Mesodermal cell (in vitro differentiated cells): Measurements from ENCODE around the gene PALLD.

Source experiments
- H3K27ac ChIP-seq: 2 replicates; pipeline ENCODE4 v1.7.0; 2013; ENCODE audit warnings: mild to moderate bottlenecking, low read depth, low read length, moderate library complexity; ENCODE audit not compliant: severe bottlenecking
- H3K36me3 ChIP-seq: 2 replicates; pipeline ENCODE4 v1.7.1; 2013; ENCODE audit warnings: mild to moderate bottlenecking, low read length, moderate library complexity; ENCODE audit not compliant: control insufficient read depth, insufficient read depth
- H3K4me1 ChIP-seq: one replicate; pipeline ENCODE4 v1.7.1; 2013; ENCODE audit warnings: mild to moderate bottlenecking, low read length; ENCODE audit not compliant: insufficient read depth, control insufficient read depth, poor library complexity, severe bottlenecking
- H3K4me3 ChIP-seq: 2 replicates; pipeline ENCODE4 v1.7.0; 2013; ENCODE audit warnings: low read length, control low read depth, mild to moderate bottlenecking; ENCODE audit not compliant: insufficient read depth, poor library complexity, severe bottlenecking; ENCODE audit errors: extremely low read depth
- H3K9me3 ChIP-seq: 2 replicates; pipeline ENCODE4 v1.7.1; 2013; ENCODE audit warnings: mild to moderate bottlenecking, low read length, moderate library complexity; ENCODE audit not compliant: control insufficient read depth
- WGBS, 2 experiments: methylation state at CpG; one replicate each; pipeline ENCODE4 v1.1.5; 2013; ENCODE audit warnings: missing lambda C conversion rate in 2 of 2; ENCODE audit not compliant: insufficient coverage in 2 of 2; 5-methylcytosine and 5-hydroxymethylcytosine counted together

Gene PALLD

DNA sequence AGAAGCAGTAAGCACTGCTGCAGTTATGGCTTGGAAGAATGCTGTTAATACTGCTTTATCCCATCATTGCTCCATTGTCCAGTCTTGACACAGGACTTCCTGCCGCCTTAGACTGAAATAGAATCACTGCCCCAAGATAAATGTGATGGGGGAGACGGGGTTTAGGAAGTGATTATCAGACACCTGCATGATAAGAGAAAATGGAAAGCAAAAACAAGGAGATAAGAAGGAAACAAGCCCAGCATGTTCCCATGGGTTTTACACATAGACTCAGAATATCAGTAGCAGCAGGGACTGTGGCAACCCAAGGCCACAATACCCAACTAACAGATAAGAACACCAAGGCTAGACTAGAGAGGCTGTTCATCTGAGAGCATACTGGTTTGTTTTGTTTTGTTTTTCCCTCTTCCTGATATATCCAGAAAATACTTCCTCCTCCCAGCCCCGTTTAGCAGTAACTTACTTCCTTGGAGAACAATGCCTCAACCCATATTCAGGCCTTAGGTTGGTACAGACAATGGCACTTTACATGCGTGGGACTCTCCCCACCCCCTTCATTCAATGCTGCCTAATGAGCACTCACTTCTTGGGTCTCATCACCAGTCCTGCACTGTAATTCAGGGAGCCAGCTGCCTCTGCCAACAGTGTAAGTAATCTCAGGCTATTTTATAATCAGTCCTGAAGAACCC is 280.6 kb downstream of the PALLD start:
- Histone ChIP-seq H3K4me1 (no peaks in the 10 kb centered on the region), H3K36me3 (no peaks in the 10 kb centered on the region), H3K27ac (no peak overlapping the region), H3K4me3 (no peak overlapping the region), H3K9me3 (peaks cover 5% of the 10 kb centered on the region)
- 88 to 90% methylated on average over 2 to 3 of the region's 4 CpGs for WGBS, 2 experiments

DNA sequence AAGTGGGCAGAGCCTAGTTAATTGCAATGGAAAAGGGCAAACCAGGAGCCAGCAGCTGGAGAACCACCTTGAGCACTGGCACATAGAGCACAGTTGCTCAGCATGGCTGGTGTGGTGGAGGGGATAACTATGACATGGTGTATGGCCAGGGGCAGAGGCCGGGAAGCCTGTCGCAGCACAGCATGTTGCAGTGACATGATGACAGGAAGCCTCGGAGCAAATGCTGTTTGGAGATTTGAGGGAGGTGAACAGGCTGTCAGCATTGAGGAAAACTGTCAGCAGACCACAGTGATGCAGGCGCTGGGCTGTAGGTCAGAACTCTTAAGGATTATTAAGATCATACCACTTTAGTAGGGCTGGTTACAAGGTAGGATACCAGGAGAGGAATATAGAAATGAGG is 284.5 kb downstream of the PALLD start:
- Histone ChIP-seq H3K4me3 (no peak overlapping the region), H3K36me3 (no peaks in the 10 kb centered on the region), H3K4me1 (peaks cover 5% of the 10 kb centered on the region), H3K9me3 (no peaks in the 10 kb centered on the region), H3K27ac (no peak overlapping the region)
- WGBS, 2 experiments = 43 to 75% methylated on average over 3 to 4 of the region's 4 CpGs

DNA sequence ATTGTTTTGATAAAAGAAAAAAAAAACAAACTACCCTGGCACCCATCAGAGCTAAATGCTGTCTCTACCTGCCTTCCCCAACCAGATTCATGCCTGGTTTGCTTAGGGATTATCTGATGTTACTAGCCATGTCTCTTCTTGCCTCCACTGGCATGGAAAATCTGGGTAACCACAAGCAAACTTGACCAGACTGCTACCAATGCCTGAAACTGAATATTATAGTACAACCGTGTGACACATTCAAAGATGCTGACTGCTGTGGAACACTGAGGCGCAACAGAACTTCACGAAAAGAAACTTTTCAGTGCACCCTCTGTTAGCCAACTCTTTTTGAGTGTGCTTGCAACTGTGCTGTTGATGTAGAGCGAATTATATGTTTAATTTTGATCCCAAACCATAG is 285.1 kb downstream of the PALLD start:
- Histone ChIP-seq H3K4me3 (no peak overlapping the region), H3K4me1 (peaks cover 5% of the 10 kb centered on the region), H3K9me3 (no peaks in the 10 kb centered on the region), H3K36me3 (no peaks in the 10 kb centered on the region), H3K27ac (no peak overlapping the region)
- 100% methylated on average over 3 of the region's 4 CpGs for WGBS, 2 experiments

DNA sequence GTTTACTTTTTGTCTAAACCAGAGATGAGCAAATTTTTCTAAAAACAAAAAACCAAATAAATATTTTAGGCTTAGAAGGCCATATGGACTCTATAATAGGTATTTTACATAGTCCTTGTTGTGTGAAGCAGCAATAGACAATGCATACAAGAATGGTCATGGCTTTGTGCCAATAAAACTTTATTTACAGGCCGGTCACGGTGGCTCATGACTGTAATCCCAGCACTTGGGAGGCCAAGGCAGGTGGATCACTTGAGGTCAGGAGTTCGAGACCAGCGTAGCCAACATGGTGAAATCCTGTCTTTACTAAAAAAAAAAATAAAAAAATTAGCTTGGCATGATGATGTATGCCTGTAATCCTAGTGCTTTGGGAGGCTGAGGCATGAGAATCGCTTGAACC is 285.6 kb downstream of the PALLD start:
- peaks cover 5% of the 10 kb centered on the region for H3K4me1 ChIP-seq
- no peak overlapping the region for H3K27ac ChIP-seq
- no peaks in the 10 kb centered on the region for H3K36me3 ChIP-seq
- H3K4me3 ChIP-seq = no peak overlapping the region
- WGBS, 2 experiments = 94 to 100% methylated on average over 2 to 3 of the region's 5 CpGs
- H3K9me3 ChIP-seq = no peaks in the 10 kb centered on the region

DNA sequence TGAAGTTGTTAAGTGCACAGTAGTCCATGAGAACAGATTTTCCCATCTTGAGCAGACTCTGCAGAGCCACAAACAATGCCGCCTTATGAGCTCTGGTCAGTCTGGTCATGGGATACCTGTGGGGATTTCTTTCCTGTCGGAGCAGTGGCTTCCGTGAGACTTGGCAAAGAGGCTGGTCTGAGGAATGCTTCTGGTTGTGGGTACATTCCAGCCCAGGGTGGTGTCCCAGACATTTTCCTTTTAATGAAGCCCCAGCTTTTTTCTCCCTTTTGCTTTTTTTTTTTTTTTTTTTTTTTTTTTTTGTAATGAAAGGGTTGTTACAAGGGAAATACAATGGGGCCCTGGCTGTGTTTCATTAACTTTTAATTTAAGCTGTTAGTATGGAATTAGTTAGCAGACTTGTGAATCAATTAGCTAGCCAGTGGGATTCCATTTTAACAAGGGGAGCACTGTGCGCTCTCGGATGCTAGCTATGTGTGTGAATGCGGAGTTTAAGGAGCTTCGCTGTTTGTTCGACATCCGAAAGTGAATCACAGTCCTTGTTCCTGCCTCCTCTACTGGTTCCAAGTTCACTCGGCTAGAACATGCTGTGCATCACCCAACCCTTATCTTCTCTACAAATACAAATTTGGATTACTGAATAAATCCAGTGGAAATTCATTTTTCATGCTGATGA is 288.1 kb downstream of the PALLD start:
- WGBS, 2 experiments = 89 to 90% methylated on average over 10 of the region's 10 CpGs
- Histone ChIP-seq H3K36me3 (no peaks in the 10 kb centered on the region), H3K4me3 (no peak overlapping the region), H3K9me3 (no peaks in the 10 kb centered on the region), H3K4me1 (peaks cover 5% of the 10 kb centered on the region), H3K27ac (no peak overlapping the region)

DNA sequence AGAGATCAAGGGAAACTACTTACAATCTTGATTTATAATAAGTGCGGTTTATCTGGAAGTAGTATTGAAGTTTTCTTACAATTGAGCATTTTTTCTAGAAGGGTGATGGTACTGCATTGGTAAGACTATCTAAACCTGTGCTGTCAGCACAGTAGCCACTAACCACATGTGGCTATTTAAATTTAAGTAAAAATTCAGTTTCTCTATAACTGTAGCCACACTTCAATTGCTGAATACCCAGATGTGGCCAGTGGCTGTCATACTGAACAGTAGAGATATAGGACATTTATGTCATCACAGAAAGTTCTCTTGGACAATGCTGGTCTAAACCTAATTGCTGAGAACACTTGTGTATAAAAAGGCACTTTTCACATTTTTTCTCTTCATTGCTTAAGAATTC is 290.5 kb downstream of the PALLD start:
- H3K27ac ChIP-seq = no peak overlapping the region
- no peaks in the 10 kb centered on the region for H3K9me3 ChIP-seq
- WGBS, 2 experiments = no CpG with 5 or more reads among the region's 1 CpG
- H3K4me1 ChIP-seq = peaks cover 5% of the 10 kb centered on the region
- no peak overlapping the region for H3K4me3 ChIP-seq
- no peaks in the 10 kb centered on the region for H3K36me3 ChIP-seq

DNA sequence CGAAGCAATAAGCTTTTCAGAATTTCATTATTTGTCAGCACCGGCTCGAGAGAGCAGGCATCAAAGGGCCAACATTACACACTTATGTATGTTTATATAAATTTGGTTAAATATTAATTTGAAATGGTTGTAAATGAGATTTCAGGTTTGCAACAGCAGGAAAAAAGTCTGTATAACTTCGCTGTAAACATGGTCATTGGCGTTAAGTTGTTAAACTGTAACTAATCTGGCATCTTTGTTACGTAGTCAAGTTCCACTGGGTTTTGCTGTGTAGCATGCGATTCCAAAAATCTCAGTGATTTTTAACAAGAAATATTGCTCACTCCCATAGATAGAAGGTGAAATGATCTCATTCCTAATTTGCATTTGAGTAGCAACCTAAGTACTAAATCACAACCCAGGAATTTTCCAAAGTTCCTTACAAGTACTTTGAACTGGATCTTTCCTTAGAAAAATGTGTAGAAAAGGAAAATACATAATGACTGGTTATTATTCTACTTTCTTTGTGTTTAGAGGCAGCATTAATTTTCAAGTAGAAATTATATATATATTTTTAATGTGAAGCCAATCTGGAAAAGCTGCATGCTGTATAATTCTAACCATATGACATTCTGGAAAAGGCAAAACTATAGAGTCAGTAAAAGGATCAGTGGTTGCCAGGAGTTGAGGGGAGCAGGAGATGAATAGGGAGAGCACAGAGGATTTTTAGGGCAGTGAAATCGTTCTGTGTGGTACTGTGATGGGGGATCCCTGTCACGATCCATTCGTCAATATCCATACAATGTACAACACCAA is 291.1 kb downstream of the PALLD start:
- no peaks in the 10 kb centered on the region for H3K36me3 ChIP-seq
- H3K4me3 ChIP-seq = no peak overlapping the region
- 91 to 100% methylated on average over 3 to 4 of the region's 10 CpGs for WGBS, 2 experiments
- H3K9me3 ChIP-seq = no peaks in the 10 kb centered on the region
- H3K27ac ChIP-seq = no peak overlapping the region
- peaks cover 5% of the 10 kb centered on the region for H3K4me1 ChIP-seq

DNA sequence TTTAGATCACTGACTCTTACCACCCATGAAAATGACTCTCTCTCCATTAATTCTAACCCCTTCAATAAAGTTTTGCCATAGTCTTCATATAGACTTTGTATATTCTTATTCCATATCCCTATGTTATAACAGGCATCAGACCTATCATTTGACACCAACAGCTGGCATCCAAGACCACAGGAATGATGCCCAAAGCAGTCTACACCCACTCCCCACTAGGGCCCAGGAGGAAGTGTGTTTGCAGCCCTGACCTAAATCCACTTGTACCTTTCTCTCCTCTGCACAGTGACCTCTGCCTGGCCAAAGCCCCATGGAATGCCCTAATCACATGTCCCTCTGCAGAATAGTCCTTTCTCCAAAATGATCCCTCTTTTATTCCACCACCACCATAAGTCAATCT is 294.0 kb downstream of the PALLD start:
- H3K36me3 ChIP-seq = no peaks in the 10 kb centered on the region
- no peaks in the 10 kb centered on the region for H3K9me3 ChIP-seq
- H3K27ac ChIP-seq = no peak overlapping the region
- H3K4me3 ChIP-seq = no peak overlapping the region
- no peaks in the 10 kb centered on the region for H3K4me1 ChIP-seq

DNA sequence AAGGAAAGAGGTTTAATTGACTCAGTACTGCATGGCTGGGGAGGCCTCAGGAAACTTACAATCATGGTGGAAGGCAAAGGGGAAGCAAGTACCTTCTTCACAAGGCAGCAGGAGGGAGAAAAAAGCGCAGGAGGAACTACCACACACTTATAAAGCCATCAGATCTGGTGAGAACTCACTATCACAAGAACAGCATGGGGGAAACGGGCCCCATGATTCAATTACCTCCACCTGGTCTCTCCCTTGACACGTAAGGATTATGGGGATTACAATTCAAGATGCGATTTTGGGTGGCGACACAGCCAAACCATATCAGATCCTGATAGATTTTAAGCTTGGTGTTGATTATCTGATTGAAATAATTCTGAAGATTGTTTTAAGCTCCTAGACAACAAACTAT is 294.5 kb downstream of the PALLD start:
- no peaks in the 10 kb centered on the region for H3K4me1 ChIP-seq
- WGBS, 2 experiments = 79 to 94% methylated on average over 3 to 4 of the region's 5 CpGs
- no peaks in the 10 kb centered on the region for H3K36me3 ChIP-seq
- H3K9me3 ChIP-seq = no peaks in the 10 kb centered on the region
- H3K27ac ChIP-seq = no peak overlapping the region
- no peak overlapping the region for H3K4me3 ChIP-seq

DNA sequence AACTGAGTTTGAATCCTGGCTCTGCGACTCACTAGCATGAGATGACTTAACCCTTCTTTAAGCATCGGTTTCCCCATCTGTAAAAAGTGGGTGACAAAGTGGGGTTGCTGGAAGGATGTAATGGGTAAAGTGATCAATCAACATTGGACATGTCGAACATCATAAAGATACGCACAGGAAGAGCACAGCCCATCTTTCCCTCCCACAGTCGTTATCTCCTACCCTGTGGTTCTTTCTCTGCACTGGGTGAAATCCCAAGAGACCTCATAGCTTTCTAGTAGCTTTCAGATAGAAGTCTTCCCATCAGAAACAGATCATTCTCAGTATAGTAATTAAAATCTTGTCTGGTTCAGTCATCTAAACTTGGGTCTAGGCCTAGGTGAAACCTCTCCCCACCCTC is 296.7 kb downstream of the PALLD start:
- no peaks in the 10 kb centered on the region for H3K36me3 ChIP-seq
- no peak overlapping the region for H3K27ac ChIP-seq
- no peak overlapping the region for H3K4me3 ChIP-seq
- 94 to 100% methylated on average over 1 to 3 of the region's 5 CpGs for WGBS, 2 experiments
- no peaks in the 10 kb centered on the region for H3K9me3 ChIP-seq
- H3K4me1 ChIP-seq = peaks cover 10% of the 10 kb centered on the region
